HG03378 (cell line): ENCODE measurements around the gene ARFGEF3.
"Not testable (repeated sequence)": the region's sequence is repeated elsewhere in the genome, so short reads cannot be mapped to it uniquely, and the experiment has no call there.

Experiments used
- ATAC-seq: cut with Tn5 transposase; IDR thresholded peaks from one replicate; pipeline ENCODE4 v1.9.1; 2021; ENCODE audit warnings: mild to moderate bottlenecking, moderate library complexity; ENCODE audit not compliant: unreplicated experiment

Gene ARFGEF3

DNA sequence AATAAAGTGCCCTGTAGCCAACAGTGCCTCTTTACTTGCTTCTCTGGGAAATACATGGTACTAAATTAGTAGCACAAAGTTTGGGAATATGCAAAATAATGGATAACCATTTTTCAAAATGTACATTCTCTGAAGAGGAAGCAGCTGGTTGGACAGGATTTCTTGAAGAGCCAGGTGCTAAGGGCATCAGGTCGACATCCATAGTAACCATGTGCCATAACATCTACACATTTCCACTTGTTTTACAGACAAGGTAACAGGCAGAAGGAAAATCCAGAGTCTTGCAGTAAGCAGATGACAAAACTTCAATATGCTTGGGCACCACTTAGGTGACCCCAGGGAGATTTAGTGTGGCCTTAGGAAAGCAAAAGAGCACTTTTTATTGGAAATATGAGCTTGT, 179.4 kb downstream of the ARFGEF3 start:
- ATAC-seq = no peak

DNA sequence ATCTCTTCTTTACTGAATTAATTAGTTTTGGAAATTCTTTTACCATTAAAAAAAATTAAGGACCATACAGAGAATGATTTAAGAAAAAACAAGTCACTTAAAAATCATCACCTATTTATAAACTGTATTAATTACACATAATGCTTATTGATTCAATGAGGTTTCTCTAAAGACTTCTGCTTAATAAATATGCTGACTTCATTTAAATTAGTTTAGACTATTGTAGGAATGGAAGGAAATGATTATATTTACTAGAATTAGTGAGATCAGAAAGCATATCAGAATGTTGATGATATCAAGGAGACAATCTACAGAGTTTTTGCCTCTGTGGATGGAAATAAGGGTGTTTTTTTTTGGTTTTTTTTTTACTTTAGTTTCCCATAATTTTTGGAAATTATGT, 181.4 kb downstream of the ARFGEF3 start:
- no peak for ATAC-seq

DNA sequence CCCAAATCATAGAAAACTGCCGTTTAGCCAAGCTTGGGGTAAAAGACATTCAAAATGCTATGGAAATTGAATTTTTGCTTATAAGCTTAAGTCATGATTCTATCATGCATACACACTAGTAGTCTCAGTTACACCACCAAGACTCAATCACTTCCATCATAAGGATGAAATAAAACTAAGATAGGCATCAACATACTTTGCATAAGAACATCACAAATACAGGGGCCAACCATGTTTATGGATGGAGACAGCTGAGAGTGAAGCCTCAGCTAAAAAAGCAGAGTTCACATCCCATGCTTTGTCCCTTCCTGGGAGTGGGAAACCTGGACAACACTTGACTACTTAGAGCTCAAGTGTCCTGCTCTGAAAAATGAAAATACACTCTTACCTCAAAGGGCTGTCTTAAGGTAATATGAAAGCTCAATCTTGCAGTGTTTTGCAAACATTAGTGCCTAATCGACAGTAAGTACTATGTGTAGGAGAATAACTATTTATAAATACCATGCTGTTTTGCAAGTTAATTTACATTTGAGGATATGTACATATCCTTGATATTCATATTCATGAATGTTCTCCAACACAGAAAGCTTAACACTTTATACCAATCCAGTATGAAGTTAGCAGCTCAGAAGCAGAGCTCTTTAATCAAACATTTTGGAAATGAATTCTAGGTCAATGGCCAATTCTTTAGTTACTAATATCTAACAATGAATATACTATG, 184.0 kb downstream of the ARFGEF3 start:
- no peak for ATAC-seq

DNA sequence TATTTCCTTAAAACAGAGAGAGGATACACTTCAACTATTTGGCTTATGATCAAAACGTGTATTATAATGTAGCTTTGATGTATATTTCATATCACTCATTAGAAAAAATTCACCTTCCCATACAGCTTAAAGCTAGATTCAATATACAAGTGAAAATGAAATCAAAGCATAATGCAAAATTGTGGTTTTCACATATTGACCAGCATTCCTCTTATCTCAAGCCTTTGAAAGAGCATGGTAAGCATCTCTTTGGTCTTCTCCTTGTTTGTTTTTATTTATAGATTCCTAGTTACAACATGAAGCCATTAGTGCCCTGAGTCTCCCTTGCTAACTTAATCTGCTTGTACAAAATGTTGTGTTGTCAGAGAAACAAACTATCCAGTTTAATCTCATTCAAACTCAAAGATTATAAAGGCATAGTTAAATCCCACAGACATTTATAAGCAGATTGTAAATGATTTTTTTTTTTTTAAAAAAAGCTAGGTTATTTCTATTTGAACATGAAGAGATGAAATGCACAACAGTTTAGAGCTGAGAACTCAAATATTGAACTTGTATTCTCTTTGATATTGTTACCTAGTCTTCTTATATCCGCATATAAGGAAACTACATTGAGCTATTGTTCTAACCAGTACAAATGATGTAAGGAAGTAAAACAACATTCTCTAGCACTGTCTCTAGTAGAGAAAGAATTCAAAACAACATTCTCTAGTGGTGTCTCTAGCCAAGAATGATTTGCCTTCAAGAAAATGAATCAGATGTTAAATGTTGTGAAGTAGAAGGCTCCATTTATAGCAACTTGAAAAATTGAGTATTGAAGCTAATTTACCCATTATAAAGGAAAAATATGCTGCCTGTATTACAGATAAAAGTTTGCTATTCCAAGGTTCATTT, 184.8 kb downstream of the ARFGEF3 start:
- ATAC-seq = no peak

DNA sequence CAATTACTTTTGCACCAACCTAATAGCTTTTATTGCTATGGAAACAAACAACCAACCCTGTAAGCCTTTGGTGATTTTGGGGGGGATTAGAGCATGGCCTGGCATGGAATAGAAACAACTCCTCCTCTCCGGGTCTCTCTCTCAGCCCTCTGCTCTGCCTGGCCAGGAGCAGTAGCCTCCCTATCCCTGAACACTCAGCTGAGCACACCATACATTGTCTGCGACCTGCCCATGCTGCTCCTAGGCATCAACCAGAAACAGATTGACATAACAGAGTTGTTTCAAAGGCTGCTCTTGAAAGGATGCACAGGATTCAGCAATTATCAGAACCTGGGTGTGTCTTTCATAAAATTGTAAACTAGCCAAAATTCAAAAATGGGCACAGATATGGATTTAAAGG, 186.1 kb downstream of the ARFGEF3 start:
- ATAC-seq = no peak

DNA sequence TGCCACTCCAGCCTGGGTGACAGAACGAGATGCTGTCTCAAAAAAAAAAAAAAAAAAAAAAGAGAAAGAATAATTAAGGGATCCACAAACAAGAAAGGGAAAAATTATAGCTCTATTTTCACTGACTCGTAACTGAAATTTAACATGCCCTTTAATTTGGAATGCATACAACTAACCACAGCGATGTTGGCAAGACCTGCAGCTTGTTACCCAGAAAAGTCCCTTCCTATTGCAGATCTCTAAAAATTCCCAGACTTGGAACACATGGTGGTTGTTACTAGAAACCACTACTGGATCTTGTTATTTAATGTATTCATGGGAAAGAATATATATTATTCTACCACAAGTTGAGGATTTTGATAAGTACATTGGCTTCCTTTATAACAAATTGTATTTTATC, 188.2 kb downstream of the ARFGEF3 start:
- ATAC-seq = no peak

DNA sequence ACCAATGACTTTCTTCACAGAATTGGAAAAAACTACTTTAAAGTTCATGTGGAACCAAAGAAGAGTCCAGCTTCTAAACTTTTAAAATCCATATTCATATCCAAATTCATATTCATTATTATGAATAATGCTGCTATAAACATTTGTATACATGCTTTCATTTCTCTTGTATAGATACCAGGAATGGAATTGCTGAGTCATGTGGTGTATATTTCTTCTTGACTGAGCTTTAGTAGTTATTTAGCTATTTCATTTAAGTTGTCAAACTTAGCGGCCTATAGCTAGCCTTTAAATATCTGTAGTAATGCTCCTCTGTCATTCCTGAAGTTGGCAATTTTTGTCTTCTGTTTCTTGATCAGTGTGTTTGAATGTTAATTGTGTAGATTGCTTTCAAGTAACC, 196.2 kb downstream of the ARFGEF3 start:
- ATAC-seq = no peak

DNA sequence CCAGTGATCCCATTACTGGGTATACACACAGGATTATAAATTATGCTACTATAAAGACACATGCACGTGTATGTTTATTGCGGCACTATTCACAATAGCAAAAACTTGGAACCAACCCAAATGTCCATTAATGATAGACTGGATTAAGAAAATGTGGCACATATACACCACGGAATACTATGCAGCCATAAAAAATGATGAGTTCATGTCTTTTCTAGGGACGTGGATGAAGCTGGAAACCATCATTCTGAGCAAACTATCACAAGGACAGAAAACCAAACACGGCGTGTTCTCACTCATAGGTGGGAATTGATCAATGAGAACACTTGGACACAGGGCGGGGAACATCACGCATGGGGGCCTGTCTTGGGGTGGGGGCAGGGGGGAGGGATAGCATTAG, 206.9 kb downstream of the ARFGEF3 start:
- not testable (repeated sequence) for ATAC-seq

DNA sequence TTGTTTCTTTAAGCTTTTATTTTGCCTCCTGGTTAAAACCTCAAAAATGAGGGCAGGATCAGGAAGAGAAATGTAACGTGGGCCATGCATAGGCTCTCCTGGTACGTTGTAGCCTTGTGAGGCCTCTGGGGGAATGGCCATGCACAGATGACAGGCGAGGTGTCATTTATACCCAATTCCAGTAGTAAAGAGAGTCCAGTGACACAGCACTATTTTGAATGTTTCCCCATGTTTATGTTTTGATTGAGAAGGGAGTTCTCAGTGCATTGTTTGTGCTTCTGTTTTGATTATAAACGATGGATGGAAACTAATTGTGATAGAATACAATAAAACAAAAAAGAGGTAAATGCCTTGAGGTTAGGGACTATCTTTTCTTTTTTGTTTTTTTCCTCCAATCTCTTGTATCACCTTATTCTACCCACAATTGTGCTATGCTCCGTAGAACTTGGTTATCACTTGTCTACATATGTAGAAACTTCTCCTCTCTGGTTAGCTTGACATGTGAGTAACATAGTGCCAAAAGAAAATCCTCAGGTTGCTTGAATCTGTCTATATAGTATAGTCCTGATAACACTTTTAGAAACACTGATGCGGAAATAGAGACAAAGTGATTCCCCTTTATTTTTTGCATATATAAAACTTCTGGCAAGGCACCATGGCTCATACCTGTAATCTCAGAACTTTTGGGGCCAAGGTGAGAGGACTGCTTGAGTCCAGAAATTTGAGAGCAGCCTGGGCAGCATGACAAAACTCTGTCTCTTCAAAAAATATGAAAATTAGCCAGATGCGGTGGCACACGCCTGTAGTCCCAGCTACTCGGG, 209.1 kb downstream of the ARFGEF3 start:
- no peak for ATAC-seq

DNA sequence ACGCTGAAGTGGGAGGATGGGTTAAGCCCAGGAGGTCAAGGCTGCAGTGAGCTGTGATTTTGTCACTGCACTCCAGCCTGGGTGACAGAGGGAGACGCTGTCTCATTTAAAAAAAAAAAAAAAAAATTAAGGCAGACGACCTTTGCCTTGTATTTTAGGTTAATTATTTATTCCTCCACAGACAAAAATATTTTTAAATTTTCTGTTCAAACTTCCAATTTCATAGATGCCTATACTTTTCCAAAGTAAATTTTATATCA, 209.6 kb downstream of the ARFGEF3 start:
- no peak for ATAC-seq

DNA sequence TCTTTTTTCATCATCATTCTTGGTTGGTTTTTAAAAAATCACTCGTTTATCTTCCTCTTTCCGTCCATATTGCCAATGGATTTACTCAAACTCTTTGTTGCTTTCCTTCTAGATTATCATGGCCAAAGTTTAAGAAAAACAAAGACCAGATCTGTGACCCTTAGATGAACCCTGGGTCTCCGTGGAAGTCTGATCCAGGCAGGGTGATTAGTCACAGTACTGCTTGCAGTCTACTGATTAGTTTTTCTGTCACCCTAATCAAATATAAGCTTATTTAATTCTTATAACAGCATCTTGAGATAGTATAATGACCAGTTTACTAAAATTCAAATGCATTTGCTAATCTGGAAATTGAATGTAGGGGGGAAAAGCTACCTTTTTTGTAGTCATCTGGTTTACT, 210.0 kb downstream of the ARFGEF3 start:
- no peak for ATAC-seq

DNA sequence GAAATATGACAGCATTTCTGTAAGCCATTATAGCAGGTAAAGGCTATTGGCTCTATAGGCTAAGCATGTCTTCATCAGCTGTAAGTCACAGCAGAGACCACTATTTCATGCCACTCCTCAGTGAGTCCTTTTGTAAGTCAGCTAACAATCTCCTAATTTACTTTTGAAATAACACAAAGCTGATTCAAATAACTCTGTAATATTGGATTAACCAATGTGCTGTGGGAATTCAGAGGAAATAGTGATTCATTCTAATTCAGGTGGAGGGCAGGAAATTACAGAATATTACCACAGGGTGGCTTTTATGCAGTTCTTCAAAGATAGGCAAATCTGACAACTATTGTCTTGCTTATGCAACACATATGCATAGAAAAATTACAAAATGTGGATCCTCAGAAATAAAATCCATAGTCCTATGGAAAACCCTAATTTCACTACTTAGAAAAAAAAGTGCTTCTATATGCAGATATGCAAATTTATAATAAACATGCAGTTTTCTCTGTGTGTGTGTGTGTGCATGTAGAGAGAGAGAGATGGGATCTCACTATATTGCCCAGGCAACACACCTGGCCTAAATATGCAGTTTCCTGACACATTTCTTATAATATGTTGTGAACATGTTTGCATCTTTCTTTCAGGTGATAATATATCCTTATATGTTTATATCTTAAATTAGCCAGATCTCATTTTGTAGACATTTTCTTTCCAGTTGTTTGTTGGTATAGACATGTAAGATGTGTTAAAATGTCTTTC, 211.1 kb downstream of the ARFGEF3 start:
- no peak for ATAC-seq

DNA sequence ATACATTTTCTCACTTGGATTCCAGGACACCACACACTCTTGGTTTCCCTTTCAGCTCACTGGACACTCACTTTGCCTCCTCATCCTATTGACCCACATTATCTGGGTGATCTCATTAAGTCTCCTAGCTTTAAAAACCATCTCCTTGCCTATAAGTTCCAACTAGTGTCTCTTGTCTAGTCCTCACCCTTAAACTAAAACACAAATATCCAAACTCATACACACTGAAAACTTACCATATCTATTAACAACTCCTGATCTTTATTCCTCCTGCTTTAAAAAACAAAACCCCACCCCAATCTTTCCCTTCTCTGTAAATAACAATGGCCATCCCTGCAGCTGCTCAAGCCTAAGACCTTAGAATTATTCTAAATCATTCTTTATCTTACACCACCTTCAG, 212.5 kb downstream of the ARFGEF3 start:
- no peak for ATAC-seq

DNA sequence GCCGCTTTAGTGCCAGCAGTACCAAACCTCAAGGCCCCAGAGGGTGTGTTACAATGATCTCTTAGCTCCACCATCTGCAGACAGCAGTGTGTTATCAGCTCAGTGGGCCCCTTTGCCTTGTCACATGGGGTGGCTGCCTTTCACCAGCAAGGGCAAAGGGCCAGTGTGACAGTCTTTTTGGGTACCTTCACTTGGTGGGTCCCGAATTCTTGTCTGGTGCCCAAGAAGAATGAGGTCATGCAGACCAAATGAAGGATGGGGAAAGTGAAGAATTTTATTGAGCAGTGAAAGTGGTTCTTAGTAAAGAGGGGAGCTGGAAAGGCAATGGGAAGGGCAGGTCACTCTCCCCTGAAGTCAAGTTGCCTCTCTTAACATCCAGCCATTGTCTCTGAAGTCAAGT, 213.1 kb downstream of the ARFGEF3 start:
- no peak for ATAC-seq

DNA sequence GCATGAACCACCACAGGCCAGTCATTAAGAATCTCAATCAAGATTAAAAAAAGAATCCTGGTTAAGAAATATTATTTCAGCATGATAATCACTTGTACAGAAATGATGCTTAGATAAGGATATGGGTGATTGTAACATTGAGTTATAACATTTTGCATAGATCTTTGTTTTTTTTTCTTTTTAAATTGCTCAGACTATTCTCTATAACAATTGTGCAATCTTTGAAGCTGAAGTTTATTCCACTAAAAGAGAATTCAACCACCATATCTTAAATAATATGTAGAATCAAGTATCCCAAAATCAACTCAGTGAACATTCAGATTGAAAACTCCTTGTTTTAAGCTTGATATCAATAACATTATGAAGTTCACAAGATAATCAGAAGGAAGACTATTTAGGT, 215.3 kb downstream of the ARFGEF3 start:
- no peak for ATAC-seq

DNA sequence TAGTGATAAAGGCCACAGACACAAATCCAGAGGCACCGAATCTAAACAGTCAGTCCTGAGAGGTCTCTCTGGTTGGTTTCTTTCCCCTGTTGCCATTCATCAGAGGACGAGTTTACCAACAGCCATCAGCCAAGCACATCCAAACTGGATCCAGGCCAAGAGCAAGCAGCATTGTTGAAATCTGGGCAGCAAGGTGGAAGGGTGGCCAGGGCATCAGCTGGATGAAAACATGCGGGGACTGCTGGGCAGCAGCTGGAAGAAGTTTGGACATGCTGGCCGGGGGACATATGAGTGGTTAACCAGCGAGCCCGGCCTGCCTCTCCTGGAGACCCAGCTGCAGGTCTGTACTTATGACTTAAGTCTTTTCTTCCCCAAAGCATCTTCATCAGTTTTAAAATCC, 216.1 kb downstream of the ARFGEF3 start, which contains the start of gene SMIM28:
SMIM28 (plus strand) TSS at position 62 of the 400 bp plus-strand sequence; CDS start at position 230, 168 bp downstream.
- ATAC-seq = no peak

DNA sequence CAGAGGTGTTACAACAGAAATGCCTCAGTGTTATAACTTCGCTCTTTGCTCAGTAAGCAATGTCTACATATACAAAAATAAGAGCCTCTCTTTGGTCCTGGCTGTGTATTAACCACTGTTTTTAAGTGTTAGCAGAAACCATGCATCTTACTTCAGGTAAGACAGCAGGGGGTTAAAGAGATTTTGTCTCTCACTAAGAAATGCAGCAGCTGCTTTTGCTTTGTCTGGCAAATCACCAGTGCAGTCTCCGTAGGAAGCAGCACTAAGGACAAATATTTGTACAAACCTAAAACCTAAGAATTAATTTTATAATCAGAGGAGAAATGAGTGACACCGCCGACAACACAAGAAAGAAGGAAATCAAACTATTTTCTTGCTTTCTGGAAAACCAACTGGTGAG, 216.7 kb downstream of the ARFGEF3 start:
- ATAC-seq = no peak

DNA sequence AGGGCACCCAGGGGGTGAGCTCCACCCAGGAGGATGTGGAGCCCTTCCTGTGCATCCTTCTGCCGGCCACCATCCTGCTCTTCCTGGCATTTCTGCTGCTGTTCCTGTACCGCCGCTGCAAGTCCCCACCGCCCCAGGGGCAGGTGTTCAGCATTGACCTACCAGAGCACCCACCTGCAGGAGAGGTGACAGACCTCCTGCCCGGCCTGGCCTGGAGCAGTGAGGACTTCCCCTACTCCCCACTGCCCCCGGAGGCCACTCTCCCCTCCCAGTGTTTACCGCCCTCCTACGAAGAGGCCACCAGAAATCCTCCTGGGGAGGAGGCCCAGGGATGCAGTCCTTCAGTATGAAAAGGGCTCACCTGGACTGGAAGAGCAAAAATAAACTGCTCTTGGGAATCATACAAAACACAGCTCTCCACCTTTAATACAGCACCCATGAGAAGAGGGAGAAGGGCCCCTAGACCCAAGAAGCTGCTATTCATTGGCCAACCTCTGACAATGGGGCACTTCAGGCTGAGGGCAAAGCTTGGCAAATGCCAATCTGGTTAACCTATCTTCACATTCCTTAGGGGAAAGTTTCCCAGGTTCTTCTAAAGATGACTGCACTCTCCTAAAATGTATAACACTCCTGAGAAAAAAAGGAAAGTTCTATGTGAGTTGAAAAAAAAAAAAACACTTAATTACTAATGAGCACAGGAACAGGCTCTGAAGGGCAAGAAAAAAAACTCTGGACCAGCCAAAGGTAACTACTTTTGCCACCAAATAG, 220.9 kb downstream of the ARFGEF3 start:
- ATAC-seq = no peak

DNA sequence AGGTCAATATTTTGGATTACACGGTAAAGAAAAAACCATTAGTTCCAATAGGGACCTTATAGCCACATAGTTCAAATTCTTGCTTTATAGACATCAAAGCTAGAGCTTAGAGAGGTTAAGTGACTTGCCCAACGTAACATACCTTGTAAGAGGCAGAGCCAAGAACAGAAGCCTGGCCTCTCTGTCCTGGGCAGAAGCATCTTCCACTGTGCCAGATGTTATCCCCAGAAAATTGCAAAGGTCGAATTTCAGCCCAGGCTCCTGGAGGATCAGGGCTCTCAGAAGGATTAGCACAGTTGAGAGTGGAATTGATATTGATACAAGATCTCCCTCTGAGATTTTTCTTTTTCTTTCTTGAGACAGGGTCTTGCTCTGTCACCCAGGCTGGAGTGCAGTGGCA, 222.0 kb downstream of the ARFGEF3 start:
- no peak for ATAC-seq

DNA sequence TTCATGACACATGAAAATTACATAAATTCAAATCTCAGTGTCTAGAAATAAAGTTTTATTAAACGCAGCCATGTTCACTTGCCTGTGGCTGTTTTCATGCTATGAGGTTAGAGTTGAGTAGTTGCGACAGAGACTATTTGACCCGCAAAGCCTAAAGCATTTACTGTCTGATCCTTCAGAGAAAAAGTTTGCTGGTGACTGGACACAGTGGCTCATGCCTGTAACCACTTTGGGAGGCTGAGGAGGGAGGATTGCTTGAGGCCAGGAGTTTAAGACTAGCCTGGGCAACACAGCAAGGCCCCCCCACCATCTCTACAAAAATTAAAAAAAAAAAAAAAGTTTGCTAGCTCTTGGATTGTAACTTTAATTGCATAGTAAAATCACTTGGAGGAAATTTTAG, 225.2 kb downstream of the ARFGEF3 start:
- ATAC-seq = no peak
